Measurements from ENCODE around the gene ELP4.
"Not testable (repeated sequence)": the region's sequence is repeated elsewhere in the genome, so short reads cannot be mapped to it uniquely, and the experiment has no call there.

ELP4 gene

DNA sequence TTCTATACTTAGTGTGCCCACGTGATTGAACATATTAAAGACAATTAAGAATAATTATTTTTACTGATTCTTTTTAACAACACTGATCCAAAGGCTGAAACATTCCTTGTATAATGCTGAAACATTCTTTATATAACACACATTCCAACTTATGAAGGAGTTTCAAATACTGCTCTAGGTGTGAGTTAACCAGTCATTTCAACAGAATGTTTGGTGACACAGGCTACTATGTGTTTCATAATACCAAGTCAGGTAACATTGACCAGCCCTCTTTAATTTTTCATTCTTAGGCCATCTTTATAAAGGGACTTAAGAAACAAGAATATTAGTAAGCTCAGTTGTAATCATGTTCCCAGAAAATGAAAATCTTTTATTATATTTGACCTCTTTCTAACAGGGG lies 136.6 kb downstream of the ELP4 start:
- no peak for DNase-seq

DNA sequence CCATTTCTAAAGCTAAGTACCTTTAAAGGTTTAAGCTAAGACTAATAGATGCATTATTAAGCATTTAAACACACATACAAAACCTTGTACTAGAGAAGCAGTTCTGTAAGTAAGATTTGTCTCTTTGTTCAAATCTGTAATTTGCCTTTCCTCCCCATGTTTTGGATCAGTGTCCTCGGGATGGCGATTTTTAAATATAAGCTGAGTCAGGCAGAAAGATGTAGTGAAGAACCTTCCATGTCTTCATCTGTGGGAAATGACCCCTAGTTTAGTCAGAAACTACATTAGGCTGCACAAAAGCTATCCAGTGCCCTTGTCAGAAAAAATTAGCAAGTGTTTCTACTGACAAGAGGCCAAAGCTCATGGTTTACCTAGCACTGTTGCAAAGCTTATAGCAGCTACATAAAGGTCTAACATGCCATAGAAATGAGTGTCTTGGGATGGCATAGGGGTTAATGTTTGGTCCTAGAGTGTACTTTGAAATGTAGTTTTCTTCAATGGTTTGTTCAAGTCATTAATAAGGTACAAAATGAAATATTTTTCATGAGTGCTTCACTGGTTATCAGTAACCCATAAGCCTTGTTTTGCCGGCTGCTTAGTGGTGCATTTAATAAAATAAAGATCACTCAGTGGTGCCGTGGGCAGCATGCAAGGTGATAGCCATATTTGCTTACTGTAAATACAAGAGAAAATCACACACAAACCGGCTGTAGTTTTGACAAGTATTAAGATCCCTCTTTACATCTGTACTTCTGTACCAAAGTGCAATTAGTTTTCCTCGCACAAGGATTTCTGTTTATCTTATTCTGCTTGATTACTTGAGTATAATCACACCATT lies 139.8 kb downstream of the ELP4 start:
- no peak for DNase-seq

DNA sequence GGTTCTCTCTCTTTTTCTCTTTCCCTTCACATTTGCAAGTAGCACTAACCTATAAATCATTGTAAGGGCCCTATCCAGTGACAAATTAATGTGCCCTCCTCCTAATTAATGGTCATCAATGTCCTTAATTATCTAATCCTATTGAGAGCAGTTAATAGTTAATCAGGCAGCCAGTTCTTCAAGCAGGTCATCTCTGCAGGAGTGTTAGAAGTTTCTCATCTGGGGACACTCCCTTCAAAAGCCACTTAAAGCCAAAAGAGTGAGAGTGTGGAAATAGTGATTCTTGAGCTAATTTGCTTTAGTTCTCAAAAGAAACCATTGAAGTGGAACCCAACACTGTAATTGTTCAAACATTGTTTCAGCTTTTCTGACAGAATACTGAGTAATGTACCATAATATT lies 141.6 kb downstream of the ELP4 start:
- DNase-seq = no peak

- DNase-seq = no peak
These were observed 142.3 kb downstream of the ELP4 start for GRCh38 chr11:31651822-31652221.

- no peak for DNase-seq
These were observed 143.0 kb downstream of the ELP4 start for GRCh38 chr11:31652528-31652927.

GRCh38 chr11:31655483-31655882 lies 145.9 kb downstream of the ELP4 start:
- DNase-seq = no peak

GRCh38 chr11:31656051-31656450 lies 146.5 kb downstream of the ELP4 start:
- DNase-seq = no peak

DNA sequence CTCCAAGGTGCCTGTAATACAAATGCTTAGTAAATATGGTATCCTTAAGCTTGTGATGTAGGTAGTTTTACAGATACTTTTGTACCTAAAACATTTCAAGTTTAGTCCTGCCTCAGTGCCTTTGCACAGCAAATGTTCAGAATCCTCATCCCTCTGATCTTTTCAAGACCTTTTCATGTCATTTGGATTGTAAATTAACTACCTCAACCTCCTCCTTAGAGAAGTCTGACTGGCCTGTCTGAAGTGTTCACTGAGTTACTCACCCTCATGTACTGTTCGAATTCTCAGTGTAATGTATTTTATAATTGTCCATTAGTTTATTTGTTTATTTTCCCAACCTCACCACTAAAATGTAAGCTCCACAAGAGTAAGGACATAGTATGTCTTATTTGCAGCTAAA lies 147.5 kb downstream of the ELP4 start:
- DNase-seq = no peak

- no peak for DNase-seq
These were observed 154.6 kb downstream of the ELP4 start for GRCh38 chr11:31664129-31664528.

DNA sequence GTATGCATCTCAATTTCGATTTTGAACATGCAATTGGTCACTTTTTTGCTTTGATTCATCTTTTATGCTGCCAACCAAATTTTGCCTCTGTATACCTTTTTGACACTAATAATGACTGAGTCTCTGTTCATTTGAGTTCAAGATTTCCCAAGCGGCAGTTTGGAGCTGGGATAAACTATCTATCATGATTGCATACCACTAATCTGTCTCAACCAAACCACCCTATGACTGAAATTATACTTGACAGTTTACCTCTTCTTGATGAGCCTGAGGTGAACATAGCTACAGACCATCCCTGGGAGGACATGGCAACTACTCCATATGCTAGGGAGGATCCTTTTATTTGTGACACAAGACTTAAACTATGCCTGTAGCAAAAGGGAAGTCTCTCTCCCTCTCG lies 155.4 kb downstream of the ELP4 start:
- DNase-seq = no peak

GRCh38 chr11:31671681-31672080 lies 162.1 kb downstream of the ELP4 start:
- no peak for DNase-seq

DNA sequence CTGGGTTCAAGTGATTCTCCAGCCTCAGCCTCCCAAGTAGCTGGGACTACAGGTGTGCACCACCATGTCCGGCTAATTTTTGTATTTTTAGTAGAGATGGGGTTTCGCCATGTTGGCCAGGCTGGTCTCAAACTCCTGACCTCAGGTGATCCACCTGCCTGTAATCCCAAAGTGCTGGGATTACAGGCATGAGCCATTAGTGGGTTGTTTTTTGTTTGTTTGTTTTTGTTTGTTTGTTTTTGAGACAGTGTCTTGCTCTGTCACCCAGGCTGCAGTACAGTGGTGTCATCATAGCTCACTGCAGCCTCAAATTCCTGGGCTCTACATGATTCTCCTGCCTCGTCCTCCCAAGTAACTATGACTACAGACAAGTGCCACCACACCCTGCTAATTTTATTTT lies 163.5 kb downstream of the ELP4 start:
- not testable (repeated sequence) for DNase-seq

GRCh38 chr11:31676280-31676982 lies 166.9 kb downstream of the ELP4 start:
- no peak for DNase-seq

DNA sequence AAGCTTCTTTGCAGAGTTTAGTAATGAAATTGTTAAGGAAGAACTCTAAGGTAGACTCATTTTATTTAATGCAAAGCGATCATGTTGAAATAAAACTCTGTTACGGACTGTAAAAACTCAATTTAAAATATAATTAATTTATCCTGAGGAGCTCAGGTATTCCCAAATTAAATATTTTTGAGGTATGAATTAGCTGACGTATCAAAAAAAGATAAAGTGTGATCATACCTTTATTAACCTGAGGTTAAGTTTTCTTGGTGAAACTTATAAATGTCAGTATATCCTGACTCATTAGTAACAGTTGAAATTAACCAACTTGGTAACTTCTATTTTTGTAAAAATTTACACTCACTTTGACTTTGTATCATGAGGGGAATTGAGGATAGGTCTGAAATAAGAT lies 171.2 kb downstream of the ELP4 start:
- DNase-seq = no peak

- no peak for DNase-seq
These were observed 177.7 kb downstream of the ELP4 start for GRCh38 chr11:31687256-31687655.

DNA sequence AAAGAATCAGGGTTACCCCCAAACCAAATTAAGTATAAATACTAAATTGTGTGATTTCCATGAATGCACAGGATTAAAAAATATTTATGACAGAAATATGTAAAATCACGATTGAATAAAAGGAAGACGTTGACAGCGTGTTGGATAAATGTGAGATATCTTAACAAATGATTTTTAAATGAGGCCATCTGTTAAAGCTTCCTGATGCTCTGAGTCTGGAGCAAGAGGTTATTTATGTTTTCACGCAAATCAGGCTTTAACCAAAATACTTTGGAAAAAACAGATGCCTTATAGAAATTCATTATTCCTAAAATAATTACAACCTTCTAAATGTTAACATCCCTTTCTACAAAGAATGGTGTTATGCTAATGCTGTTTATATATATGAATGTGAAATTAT lies 178.3 kb downstream of the ELP4 start:
- no peak for DNase-seq

DNA sequence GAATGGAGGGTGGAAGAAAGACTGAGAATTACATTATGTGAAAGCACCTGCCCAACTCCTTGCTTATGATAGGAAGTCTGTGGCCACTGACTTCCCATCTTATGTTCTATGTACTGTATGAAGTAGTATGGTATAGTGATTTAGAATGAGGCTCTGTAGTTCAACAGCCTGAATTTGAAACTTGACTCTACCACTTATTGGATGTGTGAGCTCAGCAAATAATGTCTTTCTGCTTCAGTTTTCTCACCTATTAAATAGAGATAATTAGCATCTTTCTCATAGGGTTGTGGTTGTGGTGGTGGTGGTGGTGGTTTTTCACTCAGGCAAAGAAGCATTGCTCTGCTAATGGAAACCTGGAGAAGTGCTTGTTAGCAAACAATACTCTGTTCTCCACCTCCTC lies 180.0 kb downstream of the ELP4 start:
- no peak for DNase-seq

DNA sequence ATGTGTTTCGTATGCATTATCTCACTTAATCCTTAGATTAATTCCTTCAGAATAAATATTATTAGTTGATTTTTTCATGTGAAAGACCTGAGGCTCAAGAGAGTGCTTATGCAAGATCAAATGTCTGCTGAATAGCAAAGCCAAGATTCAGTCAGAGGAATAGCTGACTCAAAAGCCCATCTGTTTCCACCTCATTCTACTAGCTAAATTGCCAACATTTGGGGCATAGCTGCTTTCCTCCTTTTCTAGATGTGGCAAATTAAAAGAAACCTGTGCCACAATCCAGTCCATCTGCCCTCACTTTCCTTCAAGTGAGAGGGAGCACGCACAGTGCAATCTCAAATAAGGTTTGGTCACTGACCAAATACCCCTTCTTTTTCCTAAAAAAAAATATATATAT lies 180.5 kb downstream of the ELP4 start:
- no peak for DNase-seq

DNA sequence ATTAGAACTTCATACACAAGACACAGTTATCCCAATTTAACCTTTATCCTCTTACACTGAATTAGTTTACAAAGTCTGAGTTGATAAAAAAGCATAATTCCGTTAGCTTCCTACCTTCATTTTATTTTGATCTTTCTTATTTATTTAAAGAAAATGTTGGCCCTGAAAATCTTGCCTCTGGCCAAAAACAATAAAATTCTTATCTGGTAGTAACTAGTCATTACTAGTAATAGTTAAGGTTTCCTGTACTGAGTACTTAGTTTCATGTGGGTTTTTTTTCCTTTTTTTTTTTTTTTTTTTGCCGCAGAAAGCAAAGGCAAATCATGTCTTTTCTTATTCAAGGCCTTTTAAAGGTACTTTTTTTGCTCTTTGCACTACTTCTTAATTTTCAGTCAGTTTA lies 180.9 kb downstream of the ELP4 start:
- DNase-seq = no peak

DNA sequence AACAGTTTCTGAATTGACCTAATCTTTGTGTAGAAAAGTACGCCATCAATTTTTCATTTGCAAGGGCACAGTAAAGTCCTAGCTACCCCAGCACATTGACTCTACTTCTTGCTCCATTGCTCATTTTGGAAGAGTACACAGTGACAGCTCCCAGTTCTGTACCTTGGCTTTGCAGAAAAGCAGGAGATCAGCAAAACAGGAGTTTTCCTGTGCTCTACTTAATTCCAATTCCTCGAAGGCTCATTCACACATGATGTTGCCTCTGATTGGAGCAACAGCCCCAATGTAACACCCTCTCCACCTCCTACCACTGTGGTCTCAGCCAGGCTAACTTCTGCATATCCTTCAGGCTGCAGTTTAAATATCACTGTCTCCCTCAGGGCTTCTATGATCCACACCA lies 182.9 kb downstream of the ELP4 start:
- no peak for DNase-seq

DNA sequence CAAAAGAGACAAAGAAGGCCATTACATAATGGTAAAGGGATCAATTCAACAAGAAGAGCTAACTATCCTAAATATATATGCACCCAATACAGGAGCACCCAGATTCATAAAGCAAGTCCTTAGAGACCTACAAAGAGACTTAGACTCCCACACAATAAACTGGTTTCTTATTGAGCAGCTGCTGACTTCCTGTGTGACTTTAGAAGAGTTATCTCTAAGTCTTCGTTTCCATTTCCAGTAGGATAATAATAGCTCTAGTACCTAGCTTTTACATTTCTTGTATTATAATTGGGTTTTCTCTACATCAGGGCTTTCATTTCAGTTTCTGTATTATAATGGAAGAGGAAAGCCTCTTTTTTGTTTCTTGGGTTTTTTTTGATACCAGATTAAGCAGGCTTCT lies 187.5 kb downstream of the ELP4 start:
- DNase-seq = not testable (repeated sequence)

DNA sequence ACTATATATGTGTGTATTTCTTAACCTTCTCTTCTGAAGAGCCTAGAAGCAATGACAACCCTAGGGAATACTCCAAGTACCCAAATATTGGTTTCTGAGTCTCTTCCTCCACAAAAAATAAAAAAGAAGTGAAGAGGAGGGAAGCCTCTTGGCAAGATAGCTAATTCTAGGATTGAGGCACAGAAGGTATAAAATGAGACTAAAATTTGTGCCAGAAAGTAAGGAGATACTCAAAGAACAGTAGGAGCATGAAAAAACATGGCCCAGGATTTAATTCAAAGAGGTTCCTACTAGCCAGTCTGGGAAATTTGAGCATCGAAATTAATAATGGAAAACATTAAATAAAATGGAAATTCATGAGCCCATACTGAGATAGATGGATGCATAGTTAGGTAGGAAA lies 189.5 kb downstream of the ELP4 start:
- DNase-seq = no peak

GRCh38 chr11:31702966-31703365 lies 193.4 kb downstream of the ELP4 start:
- no peak for DNase-seq

- DNase-seq = no peak
These were observed 196.8 kb downstream of the ELP4 start for GRCh38 chr11:31706357-31706756.

DNA sequence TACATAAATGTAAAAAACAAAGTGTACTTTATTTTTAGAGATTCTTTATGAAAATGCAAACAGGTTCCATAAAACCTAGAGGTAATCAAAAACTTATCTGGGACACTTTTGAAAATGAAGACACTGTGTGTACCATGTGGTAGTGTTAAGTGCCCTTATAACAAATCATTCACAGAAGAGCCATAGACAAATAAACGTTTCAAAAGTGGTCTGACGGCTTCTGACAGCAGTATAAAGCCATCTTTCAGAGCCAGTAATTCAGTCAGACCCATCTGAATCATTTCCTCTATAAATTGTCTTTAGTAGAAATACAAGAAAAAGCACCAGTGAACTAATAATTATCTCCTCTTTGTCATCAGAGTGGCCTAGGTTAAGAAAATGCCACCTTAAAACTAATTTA lies 201.6 kb downstream of the ELP4 start:
- no peak for DNase-seq

All from activated gamma-delta T cell (primary cell).